Measurements from ENCODE around the gene CSH2.

Gene CSH2

DNA sequence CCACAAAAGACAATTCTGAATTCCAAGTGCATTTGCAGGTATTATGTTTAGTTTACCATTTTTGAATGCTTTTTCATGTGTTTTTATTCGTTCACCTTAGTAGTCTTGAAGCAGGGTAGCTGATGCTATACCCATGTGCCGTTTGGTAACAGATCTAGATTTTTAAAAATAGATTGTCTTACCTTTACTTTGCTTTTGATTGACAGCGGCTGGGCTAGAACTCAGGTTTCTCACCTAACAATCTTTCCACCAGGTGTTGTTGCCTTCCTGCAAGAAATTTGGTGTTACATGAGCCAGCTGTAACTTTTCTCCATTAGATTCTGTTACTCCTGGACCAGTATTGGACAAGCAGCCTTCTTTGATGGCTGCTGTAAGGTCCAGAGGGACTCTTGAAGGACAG, 44.5 kb downstream of the CSH2 start:
- H3K9me3 ChIP-seq (ENCODE audit: control insufficient read depth, insufficient read depth, low read length), result no peaks in the 10 kb centered on the region
- no peak overlapping the region for H3K9ac ChIP-seq (ENCODE audit: low read depth, low read length)
- H3K36me3 ChIP-seq (ENCODE audit: control insufficient read depth, insufficient read depth, low read length), result peaks cover 60% of the 10 kb centered on the region
- no peaks in the 10 kb centered on the region for H3K27me3 ChIP-seq (ENCODE audit: control insufficient read depth, insufficient read depth, low read length)
- H3K4me3 ChIP-seq (ENCODE audit: low read depth, low read length), result peak overlapping the region; percentile 96
- peaks cover 3% of the 10 kb centered on the region for H3K4me1 ChIP-seq (ENCODE audit: control insufficient read depth, insufficient read depth, low read length)

DNA sequence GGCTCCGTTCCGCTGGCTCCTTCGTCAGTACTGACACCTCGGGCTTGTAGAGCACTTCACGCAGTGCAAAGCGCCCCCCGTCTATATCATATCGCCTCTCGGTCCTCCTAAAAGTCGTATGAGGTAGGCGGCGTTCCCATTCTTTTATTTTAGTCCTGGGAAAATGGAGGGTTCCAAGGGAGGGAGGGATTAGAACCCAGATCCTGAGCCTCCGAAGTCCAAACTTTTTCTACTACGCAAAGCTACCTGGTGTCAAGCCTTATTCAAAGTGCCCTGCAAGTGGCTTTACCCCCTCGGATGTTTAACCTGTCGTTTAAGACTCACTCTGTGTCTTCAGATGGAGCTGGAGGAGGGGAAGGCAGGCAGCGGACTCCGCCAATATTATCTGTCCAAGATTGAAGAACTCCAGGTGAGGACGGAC, 45.7 kb downstream of the CSH2 start:
- Histone ChIP-seq H3K9ac (ENCODE audit: low read depth, low read length) (peak overlapping the region; percentile 94), H3K27me3 (ENCODE audit: control insufficient read depth, insufficient read depth, low read length) (no peaks in the 10 kb centered on the region), H3K9me3 (ENCODE audit: control insufficient read depth, insufficient read depth, low read length) (no peaks in the 10 kb centered on the region), H3K4me1 (ENCODE audit: control insufficient read depth, insufficient read depth, low read length) (peaks cover 3% of the 10 kb centered on the region), H3K36me3 (ENCODE audit: control insufficient read depth, insufficient read depth, low read length) (peaks cover 55% of the 10 kb centered on the region), H3K4me3 (ENCODE audit: low read depth, low read length) (peak overlapping the region; percentile 96)

- H3K4me3 ChIP-seq (ENCODE audit: low read depth, low read length), result peak within 1 kb of the TSS; percentile 96
- H3K9me3 ChIP-seq (ENCODE audit: control insufficient read depth, insufficient read depth, low read length), result no peaks in the 10 kb centered on the region
- H3K36me3 ChIP-seq (ENCODE audit: control insufficient read depth, insufficient read depth, low read length), result peaks cover 54% of the 10 kb centered on the region
- peaks cover 3% of the 10 kb centered on the region for H3K4me1 ChIP-seq (ENCODE audit: control insufficient read depth, insufficient read depth, low read length)
- H3K9ac ChIP-seq (ENCODE audit: low read depth, low read length), result peak within 1 kb of the TSS; percentile 94
- no peaks in the 10 kb centered on the region for H3K27me3 ChIP-seq (ENCODE audit: control insufficient read depth, insufficient read depth, low read length)
Measured at GRCh38 chr17:63827002-63827800, 46.3 kb downstream of the CSH2 start, which contains the start of the genes FTSJ3 and PSMC5. Gene FTSJ3, minus strand, starts transcription at chr17:63827663. Its CDS starts 761 bp downstream, at chr17:63826902. Gene PSMC5, plus strand, starts transcription at chr17:63827431. Its CDS starts 60 bp downstream, at chr17:63827491.

- Histone ChIP-seq H3K4me1 (ENCODE audit: control insufficient read depth, insufficient read depth, low read length) (peaks cover 3% of the 10 kb centered on the region), H3K27me3 (ENCODE audit: control insufficient read depth, insufficient read depth, low read length) (no peaks in the 10 kb centered on the region), H3K9me3 (ENCODE audit: control insufficient read depth, insufficient read depth, low read length) (no peaks in the 10 kb centered on the region), H3K4me3 (ENCODE audit: low read depth, low read length) (peak overlapping the region; percentile 96), H3K36me3 (ENCODE audit: control insufficient read depth, insufficient read depth, low read length) (peaks cover 53% of the 10 kb centered on the region), H3K9ac (ENCODE audit: low read depth, low read length) (peak overlapping the region; percentile 94)
Measured at GRCh38 chr17:63826468-63827001, 46.9 kb downstream of the CSH2 start.

- no peaks in the 10 kb centered on the region for H3K27me3 ChIP-seq (ENCODE audit: control insufficient read depth, insufficient read depth, low read length)
- no peak overlapping the region for H3K9ac ChIP-seq (ENCODE audit: low read depth, low read length)
- no peak overlapping the region for H3K4me3 ChIP-seq (ENCODE audit: low read depth, low read length)
- peaks cover 3% of the 10 kb centered on the region for H3K4me1 ChIP-seq (ENCODE audit: control insufficient read depth, insufficient read depth, low read length)
- H3K36me3 ChIP-seq (ENCODE audit: control insufficient read depth, insufficient read depth, low read length), result peaks cover 46% of the 10 kb centered on the region
- H3K9me3 ChIP-seq (ENCODE audit: control insufficient read depth, insufficient read depth, low read length), result no peaks in the 10 kb centered on the region
Measured at GRCh38 chr17:63824362-63824761, 49.1 kb downstream of the CSH2 start.

- Histone ChIP-seq H3K4me1 (ENCODE audit: control insufficient read depth, insufficient read depth, low read length) (peaks cover 3% of the 10 kb centered on the region), H3K9me3 (ENCODE audit: control insufficient read depth, insufficient read depth, low read length) (no peaks in the 10 kb centered on the region), H3K27me3 (ENCODE audit: control insufficient read depth, insufficient read depth, low read length) (no peaks in the 10 kb centered on the region), H3K4me3 (ENCODE audit: low read depth, low read length) (no peak overlapping the region), H3K36me3 (ENCODE audit: control insufficient read depth, insufficient read depth, low read length) (peaks cover 49% of the 10 kb centered on the region), H3K9ac (ENCODE audit: low read depth, low read length) (no peak overlapping the region)
Measured at GRCh38 chr17:63823659-63824331, 49.7 kb downstream of the CSH2 start.

GRCh38 chr17:63822537-63822936, 50.9 kb downstream of the CSH2 start:
- Histone ChIP-seq H3K36me3 (ENCODE audit: control insufficient read depth, insufficient read depth, low read length) (peaks cover 61% of the 10 kb centered on the region), H3K9me3 (ENCODE audit: control insufficient read depth, insufficient read depth, low read length) (no peaks in the 10 kb centered on the region), H3K4me1 (ENCODE audit: control insufficient read depth, insufficient read depth, low read length) (no peaks in the 10 kb centered on the region), H3K27me3 (ENCODE audit: control insufficient read depth, insufficient read depth, low read length) (no peaks in the 10 kb centered on the region), H3K9ac (ENCODE audit: low read depth, low read length) (no peak overlapping the region), H3K4me3 (ENCODE audit: low read depth, low read length) (no peak overlapping the region)

All from iPS-15b (cell line).